GM12801 (cell line): ENCODE data around the gene TMEM81.

Source experiments
- TF ChIP-seq, protein P1 (sequence below): IDR thresholded peaks from one replicate; pipeline ENCODE4 v1.5.1; 2011; ENCODE audit warnings: control low read depth; ENCODE audit not compliant: insufficient read length; ENCODE audit errors: extremely low read depth

The TMEM81 gene

DNA sequence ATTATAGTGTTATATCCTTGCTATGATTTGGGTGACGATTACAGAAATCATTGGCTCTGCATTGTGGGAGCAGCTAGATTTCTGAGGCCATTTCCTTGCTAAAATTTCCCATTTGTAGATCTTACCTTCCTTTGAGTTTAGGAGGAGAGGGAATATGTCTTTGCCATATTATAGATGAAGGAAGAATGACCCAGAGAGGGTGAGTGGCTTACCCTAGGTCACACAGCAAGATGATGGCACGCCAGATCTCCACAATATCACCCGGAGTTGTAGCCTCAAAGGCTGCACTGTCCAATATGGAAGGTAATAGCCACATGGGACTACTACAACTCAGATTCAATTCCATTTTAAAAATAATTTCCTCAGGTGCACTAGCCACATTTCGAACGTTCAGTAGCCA lies 31.0 kb downstream of the TMEM81 start:
- TF ChIP-seq, protein P1, sequence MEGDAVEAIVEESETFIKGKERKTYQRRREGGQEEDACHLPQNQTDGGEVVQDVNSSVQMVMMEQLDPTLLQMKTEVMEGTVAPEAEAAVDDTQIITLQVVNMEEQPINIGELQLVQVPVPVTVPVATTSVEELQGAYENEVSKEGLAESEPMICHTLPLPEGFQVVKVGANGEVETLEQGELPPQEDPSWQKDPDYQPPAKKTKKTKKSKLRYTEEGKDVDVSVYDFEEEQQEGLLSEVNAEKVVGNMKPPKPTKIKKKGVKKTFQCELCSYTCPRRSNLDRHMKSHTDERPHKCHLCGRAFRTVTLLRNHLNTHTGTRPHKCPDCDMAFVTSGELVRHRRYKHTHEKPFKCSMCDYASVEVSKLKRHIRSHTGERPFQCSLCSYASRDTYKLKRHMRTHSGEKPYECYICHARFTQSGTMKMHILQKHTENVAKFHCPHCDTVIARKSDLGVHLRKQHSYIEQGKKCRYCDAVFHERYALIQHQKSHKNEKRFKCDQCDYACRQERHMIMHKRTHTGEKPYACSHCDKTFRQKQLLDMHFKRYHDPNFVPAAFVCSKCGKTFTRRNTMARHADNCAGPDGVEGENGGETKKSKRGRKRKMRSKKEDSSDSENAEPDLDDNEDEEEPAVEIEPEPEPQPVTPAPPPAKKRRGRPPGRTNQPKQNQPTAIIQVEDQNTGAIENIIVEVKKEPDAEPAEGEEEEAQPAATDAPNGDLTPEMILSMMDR, result no peak

DNA sequence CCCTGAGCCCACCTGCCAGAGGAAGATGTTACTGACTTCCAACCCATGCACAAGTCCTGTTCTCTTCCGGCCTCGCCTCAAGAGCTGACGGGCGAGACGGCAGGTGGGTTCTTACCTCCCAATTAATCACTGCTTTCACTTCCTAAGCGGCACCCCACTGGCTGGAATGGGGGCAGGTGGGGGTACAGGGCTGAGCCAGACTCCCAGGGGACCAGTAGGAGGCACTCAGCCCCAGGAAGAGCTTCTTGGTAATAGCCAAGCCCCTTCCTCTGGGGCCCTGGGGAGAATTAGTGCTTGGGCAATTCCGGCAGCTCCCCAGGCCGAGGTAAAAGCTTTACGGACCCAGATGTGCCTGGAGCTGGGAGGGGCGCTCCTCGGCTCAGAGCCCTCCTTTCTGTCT lies 31.6 kb downstream of the TMEM81 start:
- TF ChIP-seq, protein P1, result no peak

DNA sequence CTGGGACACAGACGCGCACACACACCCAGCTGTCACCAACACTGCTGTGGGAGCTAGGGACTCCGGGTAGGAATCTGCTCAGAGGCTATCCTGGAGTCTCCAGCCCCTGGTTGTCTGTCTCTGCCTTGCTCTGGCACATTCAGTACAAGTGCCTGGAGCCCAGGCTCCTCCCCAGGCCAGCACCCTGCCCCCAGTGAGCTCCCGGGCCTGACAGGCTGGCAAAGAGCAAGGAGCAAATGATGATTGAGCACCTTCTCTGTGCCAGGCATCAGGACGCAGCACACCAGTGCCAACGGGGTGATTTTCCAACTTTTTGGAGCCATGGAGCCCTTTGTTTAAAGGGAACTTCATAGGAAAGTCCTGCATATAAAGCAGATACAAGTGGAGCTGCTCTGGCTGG lies 34.8 kb downstream of the TMEM81 start:
- TF ChIP-seq, protein P1, result no peak

DNA sequence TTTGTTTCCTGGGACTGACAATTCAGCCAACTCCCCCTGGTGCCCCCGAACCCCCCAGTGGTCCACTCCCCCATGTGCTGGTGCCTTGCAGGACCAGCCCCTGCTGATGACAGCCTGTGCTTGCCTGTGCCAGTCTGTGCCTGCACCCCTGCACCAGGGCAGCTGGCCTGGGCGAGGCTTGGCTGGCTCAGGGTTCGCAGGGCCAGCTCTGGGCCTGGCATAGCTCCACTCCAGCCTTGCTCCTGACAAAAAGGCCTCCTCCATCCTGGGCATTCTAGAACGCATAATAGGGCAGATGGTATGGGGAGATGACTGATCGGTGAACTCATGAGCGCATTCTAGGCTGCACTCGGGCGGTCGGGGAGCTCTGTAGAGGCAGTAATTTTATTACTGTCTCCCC lies 35.9 kb downstream of the TMEM81 start:
- TF ChIP-seq, protein P1, result no peak

DNA sequence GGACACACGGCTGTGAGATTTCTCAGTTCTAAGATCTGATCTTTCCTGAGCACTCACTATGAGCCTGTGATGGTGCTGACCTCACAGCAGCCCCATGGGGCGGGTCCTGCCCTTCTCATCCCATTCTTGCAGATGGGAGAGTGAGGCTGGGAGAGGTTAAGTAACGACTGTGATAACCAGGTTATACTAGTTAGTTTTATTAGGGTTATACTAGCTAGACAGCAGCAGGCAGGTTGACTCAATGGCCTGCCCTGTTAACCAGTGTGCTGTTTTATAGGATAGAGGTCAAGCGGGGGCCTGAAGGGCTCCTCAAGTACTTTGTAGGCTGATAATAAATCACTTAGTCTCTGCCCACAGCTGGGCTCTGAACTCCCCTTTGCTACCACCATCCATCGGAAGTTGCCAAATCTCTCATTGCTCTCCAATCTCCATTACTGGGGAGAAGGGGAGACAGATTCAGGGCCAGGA lies 36.5 kb downstream of the TMEM81 start:
- TF ChIP-seq, protein P1, result no peak

DNA sequence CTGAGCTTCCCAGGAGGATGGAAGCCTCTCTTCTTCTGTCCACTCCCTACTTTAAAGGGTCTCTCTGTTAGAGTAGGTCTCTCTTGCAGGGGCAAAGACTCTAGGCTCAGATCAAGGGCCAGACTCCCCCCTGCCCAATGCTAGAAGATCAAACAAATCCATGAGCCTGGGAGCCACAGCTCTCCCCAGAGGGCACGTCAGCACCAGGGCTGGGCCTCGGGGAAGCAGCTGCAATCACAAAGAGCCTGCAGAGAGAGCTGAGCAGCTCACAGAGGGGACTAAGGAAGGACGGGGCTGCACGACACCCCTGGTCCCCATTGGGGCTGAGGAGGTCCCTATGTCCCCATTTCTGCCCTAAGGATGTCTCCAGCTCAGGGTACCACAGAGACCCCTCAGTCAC lies 37.4 kb downstream of the TMEM81 start:
- TF ChIP-seq, protein P1, result no peak

DNA sequence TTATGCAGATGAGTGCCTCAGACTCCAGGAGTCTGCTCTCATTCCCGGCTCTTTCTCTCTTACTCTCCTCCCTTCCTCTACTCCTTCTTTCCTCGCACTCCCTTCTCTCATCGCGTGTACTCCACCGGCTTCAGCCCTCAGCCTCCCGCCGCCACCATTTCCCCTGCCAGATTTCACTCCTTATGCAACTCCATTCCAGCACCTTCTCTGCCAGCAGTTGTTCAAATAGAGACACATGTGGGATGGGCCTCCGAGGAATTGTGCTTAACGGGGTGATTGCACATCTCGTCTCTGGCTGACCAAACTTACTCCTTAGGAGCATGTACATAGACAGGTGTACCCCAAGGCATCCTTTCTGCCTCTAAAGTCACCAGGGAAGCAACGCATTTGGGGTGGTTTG lies 39.1 kb downstream of the TMEM81 start:
- TF ChIP-seq, protein P1, result no peak

DNA sequence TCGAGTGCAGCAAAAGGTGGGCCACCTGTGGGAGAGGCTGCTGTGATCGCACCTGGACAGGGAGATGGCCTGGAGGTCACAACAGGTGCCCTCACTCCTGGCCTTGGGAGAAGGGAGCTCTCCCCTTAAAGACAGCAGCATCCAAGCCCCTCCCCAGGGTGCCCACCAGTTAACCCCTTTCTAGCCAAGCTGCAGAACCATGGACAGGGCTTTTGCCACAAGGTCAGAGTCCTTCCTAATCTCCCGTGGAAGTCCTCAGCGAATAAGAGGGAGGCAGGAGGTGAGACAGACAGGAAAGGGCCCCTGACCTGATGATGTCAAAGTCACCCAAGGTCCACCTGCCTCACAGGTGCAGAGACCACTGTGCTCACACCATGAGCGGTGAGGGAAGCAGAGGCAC lies 39.5 kb downstream of the TMEM81 start:
- TF ChIP-seq, protein P1, result no peak
